IMR-90 (cell line): ENCODE results near the gene LGALS12. TPM values are rescaled to one million over a fixed set of nuclear protein-coding genes. Genes with fewer than 3 reads are reported as not detected.

Source experiments
- ATAC-seq: fragments of 200-7000 bp; cut with Tn5 transposase; 2 replicates; pipeline ENCODE4 v1.9.1; 2020; ENCODE audit warnings: low read depth, mild to moderate bottlenecking, moderate library complexity
- BruUV-seq: library from RNA; stranded (reverse); fragments of 400-500 nt; replicated peaks from 2 replicates; lab custom pipeline; 2021; lab: Mats Ljungman, UMichigan
- CTCF ChIA-PET: fragments of 300-600 bp; formaldehyde crosslinking; extraction: SDS; loops from one replicate; lab custom pipeline; 2021; ENCODE audit warnings: antibody characterized with exemption; lab: Yijun Ruan, JAX
- POLR2A ChIA-PET: fragments of 300-600 bp; sonication (Branson Sonifier 250); formaldehyde crosslinking; loops from one replicate; lab custom pipeline; 2022; ENCODE audit warnings: antibody characterized with exemption; ENCODE audit not compliant: unreplicated experiment; lab: Charles Lee
- DNase-seq: peaks from one replicate; pipeline ENCODE4 v3.0.0; 2013
- H2AFZ ChIP-seq: replicated peaks from 2 replicates; pipeline ENCODE3; 2013; ENCODE audit warnings: low read length, mild to moderate bottlenecking; ENCODE audit not compliant: poor library complexity
- H2AK5ac ChIP-seq: 2 replicates; pipeline ENCODE4 v1.6.1; 2013; ENCODE audit warnings: low read depth, low read length, inconsistent platforms
- H2AK9ac ChIP-seq: replicated peaks from 2 replicates; pipeline ENCODE3; 2013; ENCODE audit warnings: mild to moderate bottlenecking, low read depth, low read length, moderate library complexity; ENCODE audit not compliant: poor library complexity
- H2BK120ac ChIP-seq: 2 replicates; pipeline ENCODE4 v1.6.1; 2013; ENCODE audit warnings: low read depth, low read length, inconsistent platforms
- H2BK15ac ChIP-seq: 3 replicates; pipeline ENCODE4 v1.6.1; 2013; ENCODE audit warnings: low read depth, low read length, inconsistent platforms
- H2BK20ac ChIP-seq: 2 replicates; pipeline ENCODE4 v1.6.1; 2013; ENCODE audit warnings: low read depth, mild to moderate bottlenecking, inconsistent platforms, low read length, moderate library complexity
- H2BK5ac ChIP-seq: 2 replicates; pipeline ENCODE4 v1.6.1; 2013; ENCODE audit warnings: mild to moderate bottlenecking, low read depth, low read length, inconsistent platforms; ENCODE audit not compliant: poor library complexity, severe bottlenecking
- H3K14ac ChIP-seq: replicated peaks from 2 replicates; pipeline ENCODE4 v1.6.1; 2013; ENCODE audit warnings: low read depth, low read length, inconsistent platforms
- H3K18ac ChIP-seq: 2 replicates; pipeline ENCODE4 v1.6.1; 2013; ENCODE audit warnings: low read depth, low read length, control low read depth
- H3K23ac ChIP-seq: 2 replicates; pipeline ENCODE4 v1.6.1; 2013; ENCODE audit warnings: low read depth, low read length, inconsistent platforms
- H3K27ac ChIP-seq: 2 replicates; pipeline ENCODE4 v1.5.1; 2013; ENCODE audit warnings: mild to moderate bottlenecking, control low read depth, low read length; ENCODE audit not compliant: insufficient read depth
- H3K27me3 ChIP-seq: 2 replicates; pipeline ENCODE4 v1.6.1; 2013; ENCODE audit warnings: low read length; ENCODE audit not compliant: control insufficient read depth, insufficient read depth
- H3K36me3 ChIP-seq: 2 replicates; pipeline ENCODE4 v1.6.1; 2013; ENCODE audit warnings: low read length, mixed read lengths; ENCODE audit not compliant: control insufficient read depth, insufficient read depth
- H3K4ac ChIP-seq: 2 replicates; pipeline ENCODE4 v1.6.1; 2013; ENCODE audit warnings: low read depth, low read length, inconsistent platforms
- H3K4me1 ChIP-seq: 2 replicates; pipeline ENCODE4 v1.6.1; 2013; ENCODE audit warnings: low read length, mixed read lengths; ENCODE audit not compliant: control insufficient read depth, insufficient read depth
- H3K4me2 ChIP-seq: 2 replicates; pipeline ENCODE4 v1.6.1; 2013; ENCODE audit warnings: low read depth, mild to moderate bottlenecking, control low read depth, low read length, moderate library complexity
- H3K4me3 ChIP-seq: 2 replicates; pipeline ENCODE4 v1.5.1; 2013; ENCODE audit warnings: low read depth, mild to moderate bottlenecking, control low read depth, low read length, moderate library complexity; ENCODE audit not compliant: insufficient read depth
- H3K56ac ChIP-seq: 2 replicates; pipeline ENCODE4 v1.6.1; 2013; ENCODE audit warnings: low read length, inconsistent platforms; ENCODE audit not compliant: insufficient read depth; ENCODE audit errors: extremely low read depth
- H3K79me1 ChIP-seq, 2 experiments: 2 replicates each; pipeline ENCODE4 v1.6.1; 2013; ENCODE audit warnings: low read length in 2 of 2, inconsistent platforms in 1 of 2, low read depth in 1 of 2
- H3K9ac ChIP-seq: 2 replicates; pipeline ENCODE4 v1.6.1; 2013; ENCODE audit warnings: low read depth, low read length, control low read depth
- H3K9me1 ChIP-seq: 2 replicates; pipeline ENCODE4 v1.6.1; 2013; ENCODE audit warnings: low read length, inconsistent platforms; ENCODE audit not compliant: insufficient read depth
- H3K9me3 ChIP-seq: 2 replicates; pipeline ENCODE4 v1.6.1; 2013; ENCODE audit warnings: low read length; ENCODE audit not compliant: control insufficient read depth, insufficient read depth
- H4K20me1 ChIP-seq: 2 replicates; pipeline ENCODE4 v1.6.1; 2013; ENCODE audit warnings: low read length, inconsistent platforms; ENCODE audit not compliant: insufficient read depth
- H4K5ac ChIP-seq: 2 replicates; pipeline ENCODE4 v1.6.1; 2013; ENCODE audit warnings: mild to moderate bottlenecking, low read depth, low read length, control low read depth
- H4K8ac ChIP-seq, 2 experiments: 2 replicates each; pipeline ENCODE4 v1.6.1; 2013; ENCODE audit warnings: low read depth in 2 of 2, low read length in 2 of 2, control low read depth in 1 of 2, inconsistent platforms in 1 of 2
- H4K91ac ChIP-seq: 2 replicates; pipeline ENCODE4 v1.6.1; 2013; ENCODE audit warnings: low read depth, low read length, inconsistent platforms; ENCODE audit not compliant: insufficient read depth
- CEBPB ChIP-seq: IDR thresholded peaks from 2 replicates; pipeline ENCODE4 v1.6.1; 2012; ENCODE audit warnings: low read depth, low read length, improper control_type of control experiment
- CHD1 ChIP-seq: IDR thresholded peaks from 2 replicates; pipeline ENCODE4 v1.6.1; 2012; ENCODE audit warnings: low read depth, low read length, improper control_type of control experiment
- MAFK ChIP-seq: IDR thresholded peaks from 2 replicates; pipeline ENCODE4 v1.6.1; 2012; ENCODE audit warnings: low read depth, low read length, improper control_type of control experiment
- MXI1 ChIP-seq: IDR thresholded peaks from 2 replicates; pipeline ENCODE4 v1.6.1; 2012; ENCODE audit warnings: low read depth, mild to moderate bottlenecking, low read length, moderate library complexity, borderline replicate concordance
- POLR2A ChIP-seq: IDR thresholded peaks from 2 replicates; pipeline ENCODE4 v1.6.1; 2012; ENCODE audit warnings: mild to moderate bottlenecking, low read depth, low read length
- RFX5 ChIP-seq: IDR thresholded peaks from 2 replicates; pipeline ENCODE4 v1.8.0; 2012; ENCODE audit warnings: low read depth, mild to moderate bottlenecking, low read length, moderate library complexity
- WGBS, 2 experiments: methylation state at CpG; one replicate each; pipeline versions ENCODE4 v1.1.5 to v1.1.7; 2013; ENCODE audit warnings: missing lambda C conversion rate in 2 of 2; ENCODE audit not compliant: insufficient read length in 1 of 2; ENCODE audit errors: extremely low coverage in 2 of 2; 5-methylcytosine and 5-hydroxymethylcytosine counted together
- dilution Hi-C: fragments of 300-500 bp; cut with HindIII; formaldehyde crosslinking; loops from one replicate; pipeline ENCODE4 v1.14.3; 2018; ENCODE audit warnings: low sequenced_read_pairs; ENCODE audit not compliant: unreplicated experiment
- in situ Hi-C: fragments of 300-500 bp; cut with MboI; formaldehyde crosslinking; loops from 3 replicates; pipeline ENCODE4 v1.14.3; 2019; ENCODE audit warnings: low sequenced_read_pairs, inconsistent platforms, mixed read lengths
- intact Hi-C: fragments of 100-400 bp; cut with micrococcal nuclease; formaldehyde crosslinking; loops from 2 replicates; pipeline ENCODE4 v1.10.0; 2022
- polyA plus RNA-seq, 3 experiments: library from polyadenylated mRNA; depleted of rRNA; stranded (reverse); fragments of >200 nt; gene quantifications; 2 replicates each; pipeline ENCODE4 v1.2.3, GENCODE V29; 2012; ENCODE audit warnings: low replicate concordance in 1 of 3
- total RNA-seq: library from RNA; depleted of rRNA; stranded (reverse); fragments of >200 nt; gene quantifications from 2 replicates; pipeline ENCODE4 v1.2.3, GENCODE V29; 2012
- TF ChIP-seq, protein P1 (sequence below): fragments of 150-350 bp; IDR thresholded peaks from 2 replicates; pipeline ENCODE4 v1.6.1; 2016; ENCODE audit warnings: low read depth, mild to moderate bottlenecking, low read length, moderate library complexity, borderline replicate concordance

Gene LGALS12
- total and polyA plus RNA-seq, 2 of the 4 experiments (the other 2 are of a cell fraction), result not detected

- intact Hi-C loops, result no loop called here
- Histone ChIP-seq H3K14ac (no peak overlapping the region), H3K27ac (no peak overlapping the region), H3K23ac (no peak overlapping the region), H3K9ac (no peak overlapping the region), H3K9me1 (no peaks in the 10 kb centered on the region), H2BK5ac (no peak overlapping the region), H4K91ac (no peak overlapping the region), H2BK120ac (no peak overlapping the region), H3K18ac (no peak overlapping the region), H2AK9ac (no peak overlapping the region), H3K27me3 (peaks cover 5% of the 10 kb centered on the region; the same call in 1 of the 2 replicates), H3K4me2 (no peak overlapping the region), H2BK15ac (no peak overlapping the region), H3K4ac (no peak overlapping the region), H4K20me1 (no peaks in the 10 kb centered on the region), H3K4me1 (peaks cover 11% of the 10 kb centered on the region; the same call in 1 of the 2 replicates), H3K56ac (no peak overlapping the region), H3K4me3 (no peak overlapping the region), H2BK20ac (no peak overlapping the region), H3K79me1 (no peaks in the 10 kb centered on the region), H2AK5ac (no peak overlapping the region), H3K36me3 (no peaks in the 10 kb centered on the region), H2AFZ (no peak overlapping the region), H4K8ac (no peak overlapping the region), H4K5ac (no peak overlapping the region), H3K9me3 (no peaks in the 10 kb centered on the region)
- in situ Hi-C loops, result no loop called here
- TF ChIP-seq, protein P1, sequence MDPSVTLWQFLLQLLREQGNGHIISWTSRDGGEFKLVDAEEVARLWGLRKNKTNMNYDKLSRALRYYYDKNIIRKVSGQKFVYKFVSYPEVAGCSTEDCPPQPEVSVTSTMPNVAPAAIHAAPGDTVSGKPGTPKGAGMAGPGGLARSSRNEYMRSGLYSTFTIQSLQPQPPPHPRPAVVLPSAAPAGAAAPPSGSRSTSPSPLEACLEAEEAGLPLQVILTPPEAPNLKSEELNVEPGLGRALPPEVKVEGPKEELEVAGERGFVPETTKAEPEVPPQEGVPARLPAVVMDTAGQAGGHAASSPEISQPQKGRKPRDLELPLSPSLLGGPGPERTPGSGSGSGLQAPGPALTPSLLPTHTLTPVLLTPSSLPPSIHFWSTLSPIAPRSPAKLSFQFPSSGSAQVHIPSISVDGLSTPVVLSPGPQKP, result no peak
- TF ChIP-seq CEBPB (no peak), POLR2A (no peak), MXI1 (no peak), CHD1 (no peak), RFX5 (no peak), MAFK (no peak)
- no TSS peak for BruUV-seq
- dilution Hi-C loops, result no loop called here
- CTCF ChIA-PET, result no interaction called here
- POLR2A ChIA-PET, result no interaction called here
- ATAC-seq (no peak), DNase-seq (no peak)
- no CpG with 5 or more reads among the region's 1 CpG for WGBS, 2 experiments
Observed at GRCh38 chr11:63535734-63536133, 29.9 kb downstream of the LGALS12 start.
